Measurements from ENCODE around the gene PLEKHF1. TPM values are rescaled to one million over a fixed set of nuclear protein-coding genes. Genes with fewer than 3 reads are reported as not detected.

Gene PLEKHF1
- total and polyA plus RNA-seq, 7 donors, result 5.1 to 119 (median 60.2) TPM

DNA sequence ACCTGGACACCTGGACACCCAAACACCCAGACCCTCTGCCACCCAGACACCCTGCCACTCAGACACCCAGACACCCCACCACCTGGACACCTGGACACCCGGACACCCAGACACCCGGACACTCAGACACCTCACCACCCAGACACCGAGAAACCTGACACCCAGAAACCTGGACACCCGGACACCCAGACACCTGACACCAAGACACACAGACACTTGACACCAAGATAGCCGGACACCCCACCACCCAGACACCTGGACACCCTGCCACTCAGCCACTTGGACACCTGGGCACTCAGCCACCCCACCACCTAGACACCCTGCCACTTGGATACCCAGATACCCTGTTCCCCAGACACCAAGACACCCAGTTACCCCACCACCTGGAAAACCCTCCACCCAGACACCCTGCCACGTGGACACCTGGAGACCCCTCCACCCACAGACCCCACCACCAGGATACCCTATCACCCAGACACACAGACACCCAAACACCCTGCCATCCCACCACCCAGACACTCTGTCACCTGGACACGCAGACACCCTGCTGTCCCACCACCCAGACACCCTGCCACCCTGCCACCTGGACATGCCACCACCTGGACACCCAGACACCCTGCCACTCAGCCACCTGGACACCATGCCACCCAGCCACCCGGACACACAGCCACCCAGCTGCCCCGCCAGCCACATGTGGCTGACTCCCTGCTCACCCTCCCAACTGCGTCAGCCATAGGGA is 32.4 kb downstream of the PLEKHF1 start:
- DNase-seq (no peak), ATAC-seq (no peak)
- peaks cover 2 to 18% of the 10 kb centered on the region in 2 donors for H3K36me3 ChIP-seq (ENCODE audit: insufficient read depth in 1 of 2, low read depth in 1 of 2)
- TF ChIP-seq, protein P1, sequence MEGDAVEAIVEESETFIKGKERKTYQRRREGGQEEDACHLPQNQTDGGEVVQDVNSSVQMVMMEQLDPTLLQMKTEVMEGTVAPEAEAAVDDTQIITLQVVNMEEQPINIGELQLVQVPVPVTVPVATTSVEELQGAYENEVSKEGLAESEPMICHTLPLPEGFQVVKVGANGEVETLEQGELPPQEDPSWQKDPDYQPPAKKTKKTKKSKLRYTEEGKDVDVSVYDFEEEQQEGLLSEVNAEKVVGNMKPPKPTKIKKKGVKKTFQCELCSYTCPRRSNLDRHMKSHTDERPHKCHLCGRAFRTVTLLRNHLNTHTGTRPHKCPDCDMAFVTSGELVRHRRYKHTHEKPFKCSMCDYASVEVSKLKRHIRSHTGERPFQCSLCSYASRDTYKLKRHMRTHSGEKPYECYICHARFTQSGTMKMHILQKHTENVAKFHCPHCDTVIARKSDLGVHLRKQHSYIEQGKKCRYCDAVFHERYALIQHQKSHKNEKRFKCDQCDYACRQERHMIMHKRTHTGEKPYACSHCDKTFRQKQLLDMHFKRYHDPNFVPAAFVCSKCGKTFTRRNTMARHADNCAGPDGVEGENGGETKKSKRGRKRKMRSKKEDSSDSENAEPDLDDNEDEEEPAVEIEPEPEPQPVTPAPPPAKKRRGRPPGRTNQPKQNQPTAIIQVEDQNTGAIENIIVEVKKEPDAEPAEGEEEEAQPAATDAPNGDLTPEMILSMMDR (IDR thresholded peaks at IDR 0.05), result no peak
- no peak overlapping the region for H3K27ac ChIP-seq
- H3K9me3 ChIP-seq, result no peaks in the 10 kb centered on the region
- intact Hi-C loops (cut with DNase I), result no loop called here
- peaks cover 9% of the 10 kb centered on the region for H3K4me1 ChIP-seq
- no peak overlapping the region for H3K4me3 ChIP-seq
- WGBS, 3 donors, result 62 to 84% (median 72%) methylated on average over 8 to 10 of the region's 10 CpGs
- H3K27me3 ChIP-seq (ENCODE audit: insufficient read depth in 3 of 3, low read length in 2 of 3), result no peaks in the 10 kb centered on the region

DNA sequence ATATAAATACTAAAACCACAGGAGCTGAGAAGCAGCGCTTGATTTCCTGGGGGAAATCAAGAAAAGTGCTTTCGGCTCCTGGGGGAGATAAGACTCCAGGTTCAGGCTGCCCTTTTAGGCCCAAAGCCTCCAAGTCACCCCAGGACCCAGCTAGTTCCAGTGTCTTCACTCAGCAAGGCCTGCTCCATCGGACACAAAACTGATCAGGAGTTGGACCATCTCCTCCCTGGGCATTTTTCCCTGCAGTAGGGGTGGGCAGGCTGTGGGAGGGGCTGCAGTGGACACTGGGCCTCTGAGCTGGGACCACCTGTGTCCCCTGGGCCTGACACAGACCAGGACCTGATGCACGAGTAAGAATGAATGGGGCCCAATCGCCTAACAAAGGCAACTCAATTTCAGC is 34.6 kb downstream of the PLEKHF1 start:
- ATAC-seq (no peak), DNase-seq (no peak)
- Histone ChIP-seq H3K27me3 (ENCODE audit: insufficient read depth in 3 of 3, low read length in 2 of 3) (no peaks in the 10 kb centered on the region), H3K36me3 (ENCODE audit: insufficient read depth in 1 of 2, low read depth in 1 of 2) (peaks cover 2 to 38% of the 10 kb centered on the region in 2 donors), H3K4me1 (peaks cover under 1% of the 10 kb centered on the region), H3K4me3 (no peak overlapping the region), H3K9me3 (no peaks in the 10 kb centered on the region), H3K27ac (no peak overlapping the region)
- TF ChIP-seq, protein P1 (IDR thresholded peaks at IDR 0.05), result no peak
- 62 to 69% (median 65%) methylated on average over 5 of the region's 5 CpGs for WGBS, 3 donors
- intact Hi-C loops (cut with DNase I), result no loop called here

DNA sequence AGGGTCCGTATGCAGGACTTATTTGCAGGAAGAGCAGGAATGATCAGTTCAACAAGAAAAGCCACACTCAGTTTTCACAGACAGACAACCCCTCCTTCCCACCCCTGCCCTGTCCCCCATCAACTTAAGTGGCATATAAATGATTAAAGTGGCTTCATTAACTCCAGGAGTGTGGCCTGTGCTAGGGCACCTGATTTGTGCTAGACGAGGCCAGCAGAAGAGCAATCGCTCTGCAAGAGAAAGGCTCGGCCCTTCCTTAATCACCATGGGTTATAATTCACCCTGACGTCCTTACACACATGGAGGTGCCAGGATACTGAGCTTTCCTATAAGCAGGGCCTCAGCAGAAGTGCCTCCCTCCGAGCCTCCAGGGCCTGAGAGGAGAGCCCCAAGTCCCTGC is 35.2 kb downstream of the PLEKHF1 start:
- DNase-seq, result no peak
- ATAC-seq, result no peak
- Histone ChIP-seq H3K9me3 (no peaks in the 10 kb centered on the region), H3K4me3 (no peak overlapping the region), H3K27me3 (ENCODE audit: insufficient read depth in 3 of 3, low read length in 2 of 3) (no peaks in the 10 kb centered on the region), H3K27ac (no peak overlapping the region), H3K36me3 (ENCODE audit: insufficient read depth in 1 of 2, low read depth in 1 of 2) (peaks cover 2 to 44% of the 10 kb centered on the region in 2 donors), H3K4me1 (no peaks in the 10 kb centered on the region)
- TF ChIP-seq, protein P1 (IDR thresholded peaks at IDR 0.05), result no peak
- 60 to 70% (median 62%) methylated on average over 6 of the region's 6 CpGs for WGBS, 3 donors
- intact Hi-C loops (cut with DNase I), result no loop called here

DNA sequence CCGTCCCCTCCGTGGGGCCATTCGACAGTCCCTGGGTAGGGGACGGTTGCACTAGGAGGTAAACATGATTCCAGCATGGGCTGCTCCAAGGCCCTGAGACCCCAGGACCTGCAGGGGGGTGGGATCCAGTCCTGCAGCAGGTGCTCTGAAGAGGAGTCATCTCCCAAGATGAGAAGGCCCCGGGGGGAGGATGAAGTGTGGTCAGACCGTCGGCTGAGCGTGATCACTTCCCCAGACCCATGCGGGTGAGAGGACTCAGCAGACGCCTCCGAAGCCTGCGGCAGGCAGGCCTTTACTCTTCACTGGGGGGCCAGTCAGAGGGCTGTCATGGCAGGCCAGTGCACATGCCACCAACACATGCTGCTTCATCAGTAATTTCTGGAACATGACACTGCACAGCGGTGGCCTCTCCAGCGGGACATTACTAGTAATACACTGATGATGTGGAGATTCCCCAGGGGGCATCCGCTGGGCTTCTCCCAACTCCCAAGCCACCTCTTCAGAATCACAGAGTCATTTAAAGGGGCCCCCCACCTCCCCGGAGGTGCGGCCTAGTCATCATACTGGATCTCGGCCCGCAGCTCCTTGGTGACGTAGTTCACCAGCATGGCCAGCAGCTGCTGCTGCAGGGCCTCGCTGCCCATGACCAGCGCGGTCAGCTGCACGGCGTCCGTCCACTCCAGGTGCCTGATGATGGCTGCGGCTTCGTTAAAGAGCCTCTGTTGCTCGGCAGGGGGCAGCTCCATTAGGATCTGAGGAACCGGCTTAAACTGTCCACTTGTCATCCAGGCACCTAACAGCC is 37.1 kb downstream of the PLEKHF1 start:
- peaks cover 2 to 61% of the 10 kb centered on the region in 2 donors for H3K36me3 ChIP-seq (ENCODE audit: insufficient read depth in 1 of 2, low read depth in 1 of 2)
- H3K9me3 ChIP-seq, result no peaks in the 10 kb centered on the region
- intact Hi-C loops (cut with DNase I), result no loop called here
- no peaks in the 10 kb centered on the region for H3K27me3 ChIP-seq (ENCODE audit: insufficient read depth in 3 of 3, low read length in 2 of 3)
- DNase-seq, result peak; percentile 28 to 61
- 65 to 80% (median 66%) methylated on average over 30 of the region's 30 CpGs for WGBS, 3 donors
- TF ChIP-seq, protein P1 (IDR thresholded peaks at IDR 0.05), result no peak
- no peak overlapping the region for H3K4me3 ChIP-seq
- H3K4me1 ChIP-seq, result peaks cover 9% of the 10 kb centered on the region
- ATAC-seq, result peak; percentile 65 to 80 (median 70)
- H3K27ac ChIP-seq, result peak overlapping the region; percentile 65
